Measurements from ENCODE around the gene MLC1.

MLC1 gene

GRCh38 chr22:50084614-50085021 is 608 bp downstream of the MLC1 start:
- in situ Hi-C loops (cut with HindIII; ENCODE audit: low sequenced_read_pairs): no loop called here
- H3K4me3 ChIP-seq (ENCODE audit: low read depth, low read length): no peak overlapping the region
- no peak for TF ChIP-seq CTCF (IDR thresholded peaks at IDR 0.05; ENCODE audit: low read depth, low read length, missing control alignments)
- no peak for DNase-seq (ENCODE audit: low read depth)

- TF ChIP-seq CTCF (IDR thresholded peaks at IDR 0.05; ENCODE audit: low read depth, low read length, missing control alignments): no peak
- H3K4me3 ChIP-seq (ENCODE audit: low read depth, low read length): no peak overlapping the region
- DNase-seq (ENCODE audit: low read depth): no peak
- in situ Hi-C loops (cut with HindIII; ENCODE audit: low sequenced_read_pairs): no loop called here
Observed at GRCh38 chr22:50084080-50084477, 1.1 kb downstream of the MLC1 start.

- H3K4me3 ChIP-seq (ENCODE audit: low read depth, low read length): no peak overlapping the region
- TF ChIP-seq CTCF (IDR thresholded peaks at IDR 0.05; ENCODE audit: low read depth, low read length, missing control alignments): no peak
- in situ Hi-C loops (cut with HindIII; ENCODE audit: low sequenced_read_pairs): no loop called here
- DNase-seq (ENCODE audit: low read depth): no peak
Observed at GRCh38 chr22:50083462-50084079, 1.7 kb downstream of the MLC1 start.

GRCh38 chr22:50082961-50083461 is 2.2 kb downstream of the MLC1 start:
- in situ Hi-C loops (cut with HindIII; ENCODE audit: low sequenced_read_pairs): no loop called here
- no peak for DNase-seq (ENCODE audit: low read depth)
- H3K4me3 ChIP-seq (ENCODE audit: low read depth, low read length): no peak overlapping the region
- no peak for TF ChIP-seq CTCF (IDR thresholded peaks at IDR 0.05; ENCODE audit: low read depth, low read length, missing control alignments)

GRCh38 chr22:50082197-50082715 is 3.0 kb downstream of the MLC1 start:
- DNase-seq (ENCODE audit: low read depth): no peak
- in situ Hi-C loops (cut with HindIII; ENCODE audit: low sequenced_read_pairs): no loop called here
- no peak for TF ChIP-seq CTCF (IDR thresholded peaks at IDR 0.05; ENCODE audit: low read depth, low read length, missing control alignments)
- no peak overlapping the region for H3K4me3 ChIP-seq (ENCODE audit: low read depth, low read length)

GRCh38 chr22:50081426-50082196 is 3.6 kb downstream of the MLC1 start:
- DNase-seq (ENCODE audit: low read depth): no peak
- TF ChIP-seq CTCF (IDR thresholded peaks at IDR 0.05; ENCODE audit: low read depth, low read length, missing control alignments): no peak
- in situ Hi-C loops (cut with HindIII; ENCODE audit: low sequenced_read_pairs): no loop called here
- no peak overlapping the region for H3K4me3 ChIP-seq (ENCODE audit: low read depth, low read length)
